Measurements from ENCODE around the gene USP17L11. TPM values are rescaled to one million over a fixed set of nuclear protein-coding genes. Genes with fewer than 3 reads are reported as not detected.
"Not testable (repeated sequence)": the region's sequence is repeated elsewhere in the genome, so short reads cannot be mapped to it uniquely, and the experiment has no call there.

USP17L11 gene
- total RNA-seq = not detected

GRCh38 chr4:9215105-9215504, at the start of gene USP17L11:
USP17L11 (plus strand) TSS chr4:9215405; CDS start chr4:9215405, 0 bp downstream.
- H3K9me3 Mint-ChIP-seq; H3K27me3 Mint-ChIP-seq; POLR2A ChIA-PET; CTCF ChIA-PET; H3K4me3 Mint-ChIP-seq; DNase-seq; H3K36me3 Mint-ChIP-seq (ENCODE audit: low read depth); H3K27ac Mint-ChIP-seq; H3K4me1 Mint-ChIP-seq: not testable (repeated sequence)

- POLR2A ChIA-PET; DNase-seq; H3K4me3 Mint-ChIP-seq; H3K36me3 Mint-ChIP-seq (ENCODE audit: low read depth); H3K27me3 Mint-ChIP-seq; H3K9me3 Mint-ChIP-seq; H3K4me1 Mint-ChIP-seq; CTCF ChIA-PET; H3K27ac Mint-ChIP-seq: not testable (repeated sequence)
Observed at GRCh38 chr4:9165990-9166389, 49.2 kb upstream of the USP17L11 start.

GRCh38 chr4:9169791-9170459, 45.3 kb upstream of the USP17L11 start, which contains the start of gene FAM90A26:
FAM90A26 (plus strand) TSS chr4:9170409; CDS start chr4:9173173, 2,764 bp downstream.
- H3K36me3 Mint-ChIP-seq (ENCODE audit: low read depth); H3K9me3 Mint-ChIP-seq; H3K4me1 Mint-ChIP-seq; POLR2A ChIA-PET; H3K27me3 Mint-ChIP-seq; H3K4me3 Mint-ChIP-seq; H3K27ac Mint-ChIP-seq; CTCF ChIA-PET: not testable (repeated sequence)
- DNase-seq = peak; percentile 5

GRCh38 chr4:9210357-9210756, 4.8 kb upstream of the USP17L11 start, which contains the start of gene USP17L10:
USP17L10 (plus strand) TSS chr4:9210657; CDS start chr4:9210657, 0 bp downstream.
- H3K4me3 Mint-ChIP-seq, H3K4me1 Mint-ChIP-seq, H3K27me3 Mint-ChIP-seq: not testable (repeated sequence)

GRCh38 chr4:9214701-9215100, 504 bp upstream of the USP17L11 start:
- H3K27ac Mint-ChIP-seq; POLR2A ChIA-PET; H3K9me3 Mint-ChIP-seq; H3K27me3 Mint-ChIP-seq; H3K36me3 Mint-ChIP-seq (ENCODE audit: low read depth); H3K4me3 Mint-ChIP-seq; H3K4me1 Mint-ChIP-seq; CTCF ChIA-PET: not testable (repeated sequence)
- peak; percentile 5 for DNase-seq

More at GRCh38 chr4:9210357-9210756, 4.8 kb upstream of the USP17L11 start, which contains the start of gene USP17L10:
- DNase-seq; CTCF ChIA-PET; H3K36me3 Mint-ChIP-seq (ENCODE audit: low read depth); H3K27ac Mint-ChIP-seq; POLR2A ChIA-PET; H3K9me3 Mint-ChIP-seq: not testable (repeated sequence)

GRCh38 chr4:9219852-9220251, 4.6 kb downstream of the USP17L11 start, which contains the start of gene USP17L12:
USP17L12 (plus strand) TSS chr4:9220152; CDS start chr4:9220152, 0 bp downstream.
- H3K9me3 Mint-ChIP-seq; DNase-seq; H3K4me1 Mint-ChIP-seq; H3K27me3 Mint-ChIP-seq; H3K4me3 Mint-ChIP-seq; POLR2A ChIA-PET; H3K27ac Mint-ChIP-seq; CTCF ChIA-PET; H3K36me3 Mint-ChIP-seq (ENCODE audit: low read depth): not testable (repeated sequence)

- CTCF ChIA-PET; H3K4me3 Mint-ChIP-seq; H3K27ac Mint-ChIP-seq; H3K4me1 Mint-ChIP-seq; H3K9me3 Mint-ChIP-seq; H3K36me3 Mint-ChIP-seq (ENCODE audit: low read depth); DNase-seq; H3K27me3 Mint-ChIP-seq; POLR2A ChIA-PET: not testable (repeated sequence)
Observed at GRCh38 chr4:9224596-9224995, 9.4 kb downstream of the USP17L11 start, which contains the start of gene USP17L13. USP17L13 (plus strand) TSS chr4:9224896; CDS start chr4:9224896, 0 bp downstream.

- H3K27ac Mint-ChIP-seq; H3K4me3 Mint-ChIP-seq; CTCF ChIA-PET; H3K27me3 Mint-ChIP-seq; POLR2A ChIA-PET; H3K4me1 Mint-ChIP-seq; H3K9me3 Mint-ChIP-seq; H3K36me3 Mint-ChIP-seq (ENCODE audit: low read depth): not testable (repeated sequence)
- peak; percentile 4 for DNase-seq
Observed at GRCh38 chr4:9230249-9230648, 15.0 kb downstream of the USP17L11 start.

GRCh38 chr4:9234085-9234484, 18.9 kb downstream of the USP17L11 start, which contains the start of gene USP17L15:
USP17L15 (plus strand) TSS chr4:9234385; CDS start chr4:9234385, 0 bp downstream.
- H3K36me3 Mint-ChIP-seq (ENCODE audit: low read depth); CTCF ChIA-PET; H3K9me3 Mint-ChIP-seq; DNase-seq; H3K4me3 Mint-ChIP-seq; H3K27me3 Mint-ChIP-seq; POLR2A ChIA-PET; H3K27ac Mint-ChIP-seq; H3K4me1 Mint-ChIP-seq: not testable (repeated sequence)

- H3K27ac Mint-ChIP-seq; H3K36me3 Mint-ChIP-seq (ENCODE audit: low read depth); H3K4me1 Mint-ChIP-seq; H3K9me3 Mint-ChIP-seq; H3K27me3 Mint-ChIP-seq; CTCF ChIA-PET; H3K4me3 Mint-ChIP-seq; POLR2A ChIA-PET: not testable (repeated sequence)
- peak; percentile 3 for DNase-seq
Observed at GRCh38 chr4:9238461-9238860, 23.3 kb downstream of the USP17L11 start.

- POLR2A ChIA-PET; H3K27ac Mint-ChIP-seq; DNase-seq; H3K36me3 Mint-ChIP-seq (ENCODE audit: low read depth); CTCF ChIA-PET; H3K4me1 Mint-ChIP-seq; H3K4me3 Mint-ChIP-seq; H3K9me3 Mint-ChIP-seq; H3K27me3 Mint-ChIP-seq: not testable (repeated sequence)
Observed at GRCh38 chr4:9243579-9243978, 28.4 kb downstream of the USP17L11 start, which contains the start of gene USP17L17. USP17L17 (plus strand) TSS chr4:9243879; CDS start chr4:9243879, 0 bp downstream.

GRCh38 chr4:9247953-9248680, 32.9 kb downstream of the USP17L11 start, which contains the start of gene USP17L18:
USP17L18 (plus strand) TSS chr4:9248630; CDS start chr4:9248630, 0 bp downstream.
- H3K4me3 Mint-ChIP-seq; H3K4me1 Mint-ChIP-seq; H3K9me3 Mint-ChIP-seq; H3K27ac Mint-ChIP-seq; CTCF ChIA-PET; H3K36me3 Mint-ChIP-seq (ENCODE audit: low read depth); POLR2A ChIA-PET; H3K27me3 Mint-ChIP-seq: not testable (repeated sequence)
- DNase-seq = peak; percentile 5

- H3K9me3 Mint-ChIP-seq; DNase-seq; CTCF ChIA-PET; H3K36me3 Mint-ChIP-seq (ENCODE audit: low read depth); H3K27ac Mint-ChIP-seq; H3K27me3 Mint-ChIP-seq; H3K4me3 Mint-ChIP-seq; H3K4me1 Mint-ChIP-seq; POLR2A ChIA-PET: not testable (repeated sequence)
Observed at GRCh38 chr4:9253078-9253477, 37.9 kb downstream of the USP17L11 start, which contains the start of gene USP17L19. USP17L19 (plus strand) TSS chr4:9253378; CDS start chr4:9253378, 0 bp downstream.
